GM18867 (cell line): ENCODE results near the gene PRRC2A.

Experiments
- ATAC-seq: cut with Tn5 transposase; IDR thresholded peaks from one replicate; pipeline ENCODE4 v1.9.1; 2021; ENCODE audit warnings: mild to moderate bottlenecking, moderate library complexity; ENCODE audit not compliant: unreplicated experiment

Gene PRRC2A

GRCh38 chr6:31663961-31664789 is 43.7 kb downstream of the PRRC2A start:
- ATAC-seq = peak; percentile 2

GRCh38 chr6:31664790-31665500 is 44.4 kb downstream of the PRRC2A start, which contains the start of gene GPANK1:
TSS of gene GPANK1 (minus strand) at chr6:31664997. CDS start at chr6:31664478, 519 bp downstream.
- peak; percentile 37 for ATAC-seq

DNA sequence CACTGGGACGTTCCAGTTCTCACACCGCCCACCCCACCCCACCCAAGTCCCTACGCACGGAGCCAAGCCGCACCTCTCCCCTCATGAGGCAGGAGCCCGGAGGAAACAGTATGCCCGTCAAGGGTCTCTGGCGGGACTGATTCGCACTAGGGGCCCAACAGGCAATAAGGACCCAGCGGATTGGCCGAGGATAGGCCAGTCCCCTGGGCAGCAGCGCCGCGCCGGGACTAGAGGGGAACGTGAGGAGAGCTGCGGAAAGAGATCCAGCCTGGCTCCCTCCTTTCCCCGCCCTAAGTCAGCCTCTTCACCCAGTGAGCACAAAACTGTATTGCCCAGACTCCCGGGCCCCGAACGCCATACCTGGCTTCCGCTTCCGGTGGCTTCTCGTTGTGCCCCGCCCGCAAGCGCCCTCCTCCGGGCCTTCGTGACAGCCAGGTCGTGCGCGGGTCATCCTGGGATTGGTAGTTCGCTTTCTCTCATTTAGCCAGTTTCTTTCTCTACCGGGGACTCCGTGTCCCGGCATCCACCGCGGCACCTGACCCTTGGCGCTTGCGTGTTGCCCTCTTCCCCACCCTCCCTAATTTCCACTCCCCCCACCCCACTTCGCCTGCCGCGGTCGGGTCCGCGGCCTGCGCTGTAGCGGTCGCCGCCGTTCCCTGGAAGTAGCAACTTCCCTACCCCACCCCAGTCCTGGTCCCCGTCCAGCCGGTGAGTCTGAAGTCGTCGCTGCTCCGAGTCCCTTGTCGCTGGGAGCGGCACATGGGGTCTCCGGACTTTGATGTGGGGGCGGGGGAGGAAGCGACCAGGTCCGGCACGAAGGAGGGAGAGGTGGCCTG is 45.2 kb downstream of the PRRC2A start, which contains the start of gene CSNK2B:
TSS of gene CSNK2B (plus strand) at position 580 of the 836 bp plus-strand sequence. CDS start 752 bp downstream, outside the sequence.
- ATAC-seq = peak; percentile 85

DNA sequence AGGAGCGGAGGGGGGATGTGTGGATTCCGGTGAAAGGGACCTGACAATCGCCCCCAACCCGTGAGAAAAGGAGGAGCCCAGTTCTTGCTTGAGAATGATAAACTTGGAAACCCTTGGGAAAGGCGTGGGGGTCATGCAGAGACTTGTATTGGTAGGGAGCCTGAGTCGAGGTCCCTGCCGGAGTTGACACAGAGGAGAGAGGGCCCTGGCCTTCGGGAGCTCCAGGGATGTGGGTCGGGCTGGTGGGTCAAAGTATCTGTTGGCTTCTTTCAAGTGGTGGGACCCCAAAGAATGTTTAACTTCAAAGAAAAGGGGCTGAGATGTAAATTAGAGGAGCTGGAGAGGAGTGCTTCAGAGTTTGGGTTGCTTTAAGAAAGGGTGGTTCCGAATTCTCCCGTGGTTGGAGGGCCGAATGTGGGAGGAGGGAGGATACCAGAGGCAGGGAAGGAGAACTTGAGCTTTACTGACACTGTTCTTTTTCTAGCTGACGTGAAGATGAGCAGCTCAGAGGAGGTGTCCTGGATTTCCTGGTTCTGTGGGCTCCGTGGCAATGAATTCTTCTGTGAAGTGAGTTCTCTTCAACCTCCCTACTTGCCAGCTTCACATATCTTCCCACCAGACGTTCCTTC is 45.9 kb downstream of the PRRC2A start:
- no peak for ATAC-seq

DNA sequence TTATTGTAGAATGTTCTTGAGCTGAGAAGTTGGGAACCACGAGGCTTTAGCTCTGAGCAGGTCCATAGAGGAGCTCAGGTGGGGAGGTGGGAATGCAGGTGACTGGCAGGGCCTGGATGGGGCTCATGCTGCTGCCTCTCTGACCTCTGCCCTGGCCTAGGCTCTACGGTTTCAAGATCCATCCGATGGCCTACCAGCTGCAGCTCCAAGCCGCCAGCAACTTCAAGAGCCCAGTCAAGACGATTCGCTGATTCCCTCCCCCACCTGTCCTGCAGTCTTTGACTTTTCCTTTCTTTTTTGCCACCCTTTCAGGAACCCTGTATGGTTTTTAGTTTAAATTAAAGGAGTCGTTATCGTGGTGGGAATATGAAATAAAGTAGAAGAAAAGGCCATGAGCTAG is 49.2 kb downstream of the PRRC2A start, which contains the start of gene LY6G5B:
TSS of gene LY6G5B (plus strand) at position 301 of the 400 bp plus-strand sequence. CDS start 975 bp downstream, outside the sequence.
- no peak for ATAC-seq

DNA sequence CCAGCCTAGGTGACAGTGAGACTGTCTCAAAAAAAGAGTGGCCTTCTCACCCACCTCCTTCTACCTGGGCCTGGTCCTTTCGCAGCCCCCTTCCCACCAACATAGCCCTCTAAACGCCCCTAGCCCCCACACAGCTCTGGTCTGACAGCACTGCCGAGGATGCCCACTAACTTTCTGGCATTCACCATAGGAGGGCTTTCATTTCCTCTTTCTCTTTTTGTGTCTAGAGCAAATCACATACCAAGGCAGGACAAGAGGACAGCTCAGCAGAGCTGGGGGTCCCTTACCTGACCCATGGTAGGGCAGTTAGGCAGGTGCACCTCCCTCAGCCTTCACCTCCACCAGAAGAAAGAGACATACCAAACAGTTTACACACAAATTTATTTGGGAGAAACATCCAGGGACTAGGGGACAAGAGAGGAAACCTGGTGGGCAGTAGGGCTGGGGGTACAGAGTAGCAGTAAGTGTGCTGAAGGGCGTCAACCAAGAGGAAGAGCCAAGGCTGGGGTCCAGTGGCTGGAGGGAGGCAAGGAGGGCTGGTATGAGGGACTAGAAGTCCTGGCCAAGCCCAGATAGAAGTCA is 55.9 kb downstream of the PRRC2A start:
- no peak for ATAC-seq

DNA sequence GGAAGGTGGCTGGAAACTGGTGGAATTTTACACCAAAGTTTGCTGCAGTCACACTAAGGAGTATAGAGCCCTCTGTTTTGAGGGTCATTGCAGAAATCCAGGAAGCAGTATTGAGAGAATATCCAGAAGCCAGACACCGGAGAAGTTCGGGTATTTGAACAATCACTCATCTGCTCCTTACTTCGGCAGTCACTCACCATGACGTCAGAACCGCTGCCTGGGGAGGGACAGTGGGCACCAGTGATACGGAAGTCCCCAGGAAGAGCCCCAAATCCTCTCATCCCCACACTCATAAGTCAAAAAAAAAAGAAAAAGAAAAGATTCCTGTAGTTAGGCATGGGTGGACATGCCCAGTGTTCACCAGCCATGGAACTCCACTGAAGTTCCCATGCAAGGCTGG is 56.4 kb downstream of the PRRC2A start:
- ATAC-seq = no peak

DNA sequence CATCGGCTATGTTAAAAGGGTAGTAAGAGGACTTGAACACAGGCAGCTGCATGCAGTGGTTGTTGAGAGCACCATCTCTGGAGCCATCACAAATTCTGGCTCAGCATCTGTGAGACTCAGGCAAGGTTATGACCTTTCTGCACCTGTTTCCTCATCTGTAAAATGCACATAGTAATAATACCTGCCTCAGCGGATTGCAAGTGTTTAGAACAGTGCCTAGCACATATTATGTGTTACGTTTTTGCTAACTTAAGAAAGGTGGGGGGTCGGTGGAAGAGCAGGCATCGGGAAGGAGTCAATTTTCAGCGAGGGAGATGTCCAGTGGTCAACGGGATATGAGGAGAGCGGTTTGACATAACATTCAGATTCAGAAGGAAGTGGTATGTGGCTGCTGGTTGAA is 57.4 kb downstream of the PRRC2A start:
- no peak for ATAC-seq

DNA sequence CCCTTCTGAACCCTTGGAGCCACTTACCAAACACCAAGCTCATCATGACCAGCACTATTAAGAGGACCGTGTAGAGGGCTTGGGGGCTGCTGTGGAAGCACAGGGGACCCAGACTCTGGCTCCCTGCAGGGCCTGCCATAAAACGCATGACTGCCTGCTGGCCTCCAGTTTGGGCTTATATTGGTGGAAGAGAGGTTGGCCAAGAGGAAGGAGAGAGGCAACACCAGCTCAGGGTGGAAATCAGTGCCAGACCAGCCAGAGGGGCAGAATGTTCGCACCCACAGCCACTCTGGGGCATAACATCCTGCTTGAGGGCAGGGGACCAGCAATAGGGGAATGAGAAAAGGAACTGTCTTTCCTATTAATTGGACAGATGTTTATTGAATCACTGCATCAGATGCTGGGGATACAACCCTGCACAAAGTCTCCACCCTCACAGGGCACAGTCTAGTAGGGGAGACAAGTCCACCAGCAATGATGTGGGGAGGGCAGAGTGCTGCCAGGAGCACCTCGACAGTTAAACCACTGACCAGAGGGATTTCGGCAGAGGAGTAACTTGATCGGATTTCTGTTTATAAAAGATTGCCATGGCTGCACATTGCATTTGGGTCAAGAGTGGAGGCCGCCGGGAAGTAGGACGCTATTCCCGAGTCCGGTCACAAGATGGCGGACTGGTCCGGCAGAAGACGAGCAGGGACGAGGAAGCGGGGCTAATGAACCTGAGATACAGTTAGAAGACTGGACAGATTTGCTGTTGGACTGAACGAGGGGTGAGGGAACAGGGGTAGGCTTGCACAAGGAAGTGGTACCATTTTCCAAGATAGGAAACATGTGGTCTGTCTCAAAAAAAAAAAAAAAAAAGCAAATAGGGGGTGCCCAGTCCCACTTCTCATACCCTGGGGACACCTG is 60.0 kb downstream of the PRRC2A start, which contains the start of gene LY6G5C:
TSS of gene LY6G5C (minus strand) at position 842 of the 909 bp plus-strand sequence. CDS start at position 148, 694 bp downstream.
- ATAC-seq = peak; percentile 42

DNA sequence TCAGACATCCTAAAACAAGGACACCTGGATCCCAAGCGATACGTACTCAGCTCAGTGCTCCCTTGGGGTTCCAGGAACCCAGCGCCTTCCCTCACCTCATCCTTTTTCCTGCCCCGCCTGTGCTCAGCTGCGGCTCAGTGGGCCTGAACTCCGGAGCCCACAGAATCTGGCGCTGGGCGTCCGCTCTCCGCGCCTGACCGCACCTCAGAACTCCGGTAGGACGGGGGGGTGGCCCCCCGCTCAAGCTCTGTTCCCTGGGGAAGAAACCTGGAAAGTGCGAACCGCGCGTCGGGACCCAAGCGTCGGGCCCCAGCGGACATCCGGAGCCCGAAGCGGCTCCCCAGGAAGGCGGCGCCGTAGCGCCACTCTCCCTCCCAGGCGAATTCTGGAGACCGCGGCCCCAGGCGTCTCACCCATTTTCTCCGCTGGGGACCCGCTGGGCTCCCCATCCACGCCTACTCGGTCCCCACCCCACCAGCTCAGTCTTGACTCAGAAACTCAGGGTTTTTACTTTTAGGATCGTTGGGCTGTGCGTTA is 60.7 kb downstream of the PRRC2A start:
- ATAC-seq = no peak

DNA sequence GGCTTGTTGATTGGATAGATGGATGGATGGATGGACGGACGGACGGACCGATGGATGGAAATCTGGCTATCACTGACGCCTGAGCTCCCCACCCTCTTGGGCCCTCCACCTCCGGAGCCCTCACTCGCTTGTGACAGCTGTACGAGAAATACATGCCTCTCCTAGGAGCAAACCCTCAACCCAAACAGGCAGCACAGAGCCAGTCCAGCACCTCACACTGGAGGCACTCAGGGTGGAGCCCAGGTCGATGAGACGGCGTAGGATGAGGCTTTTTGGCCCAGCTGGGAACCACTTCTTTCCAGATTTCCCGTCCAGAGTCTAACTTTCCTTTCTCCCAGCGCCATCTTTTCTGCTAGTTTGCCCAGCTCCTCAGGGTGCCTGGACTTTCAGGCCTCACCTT is 63.1 kb downstream of the PRRC2A start:
- no peak for ATAC-seq

GRCh38 chr6:31686483-31686882 is 66.0 kb downstream of the PRRC2A start:
- ATAC-seq = no peak

GRCh38 chr6:31687321-31687720 is 66.8 kb downstream of the PRRC2A start:
- no peak for ATAC-seq
